EH (cell line): ENCODE data around the gene TGFB2.

Source experiments
- DNase-seq: peaks from one replicate; pipeline ENCODE4 v3.0.0-alpha.2; 2015; ENCODE audit warnings: low read depth

Gene TGFB2

GRCh38 chr1:218384581-218384993 lies 39.5 kb downstream of the TGFB2 start:
- DNase-seq, result peak; percentile 77

GRCh38 chr1:218388591-218388990 lies 43.5 kb downstream of the TGFB2 start:
- DNase-seq, result no peak

- peak; percentile 89 for DNase-seq
Measured at GRCh38 chr1:218390618-218391017, 45.5 kb downstream of the TGFB2 start.

GRCh38 chr1:218392780-218393179 lies 47.6 kb downstream of the TGFB2 start:
- no peak for DNase-seq

- no peak for DNase-seq
Measured at GRCh38 chr1:218394416-218394815, 49.3 kb downstream of the TGFB2 start.

- DNase-seq, result no peak
Measured at GRCh38 chr1:218394989-218395388, 49.9 kb downstream of the TGFB2 start.

- peak; percentile 23 for DNase-seq
Measured at GRCh38 chr1:218395916-218396315, 50.8 kb downstream of the TGFB2 start.

- DNase-seq, result peak; percentile 41
Measured at GRCh38 chr1:218397752-218398339, 52.7 kb downstream of the TGFB2 start.

GRCh38 chr1:218400624-218401023 lies 55.5 kb downstream of the TGFB2 start:
- DNase-seq, result no peak

- DNase-seq, result no peak
Measured at GRCh38 chr1:218401441-218401997, 56.4 kb downstream of the TGFB2 start.

GRCh38 chr1:218401998-218402785 lies 57.1 kb downstream of the TGFB2 start:
- no peak for DNase-seq

- no peak for DNase-seq
Measured at GRCh38 chr1:218402786-218403120, 57.6 kb downstream of the TGFB2 start.

- DNase-seq, result no peak
Measured at GRCh38 chr1:218403300-218403699, 58.2 kb downstream of the TGFB2 start.

- no peak for DNase-seq
Measured at GRCh38 chr1:218407630-218408029, 62.5 kb downstream of the TGFB2 start.

GRCh38 chr1:218408135-218408534 lies 63.0 kb downstream of the TGFB2 start:
- no peak for DNase-seq

- no peak for DNase-seq
Measured at GRCh38 chr1:218408942-218409341, 63.8 kb downstream of the TGFB2 start.

GRCh38 chr1:218409946-218410510 lies 64.9 kb downstream of the TGFB2 start:
- DNase-seq, result peak; percentile 46

GRCh38 chr1:218411101-218411500 lies 66.0 kb downstream of the TGFB2 start:
- no peak for DNase-seq

- DNase-seq, result peak; percentile 75
Measured at GRCh38 chr1:218412171-218412570, 67.0 kb downstream of the TGFB2 start.

GRCh38 chr1:218413179-218413578 lies 68.0 kb downstream of the TGFB2 start:
- no peak for DNase-seq

- no peak for DNase-seq
Measured at GRCh38 chr1:218414060-218414728, 69.1 kb downstream of the TGFB2 start.

- DNase-seq, result no peak
Measured at GRCh38 chr1:218415726-218416125, 70.6 kb downstream of the TGFB2 start.

GRCh38 chr1:218421531-218421930 lies 76.4 kb downstream of the TGFB2 start:
- DNase-seq, result peak; percentile 63
